Measurements from ENCODE around the gene DIPK1B.
A peak's percentile ranks its signal among the peaks of the same experiment; 100 is the strongest.

The DIPK1B gene

GRCh38 chr9:136669791-136670464 lies 42.4 kb upstream of the DIPK1B start:
- ChIA-PET CTCF (no interaction called here), POLR2A (no interaction called here)
- no peak for DNase-seq (ENCODE audit: extremely low spot score)
- TF ChIP-seq FOXM1 (IDR thresholded peaks at IDR 0.05; ENCODE audit: borderline replicate concordance) (no peak), TARDBP (IDR thresholded peaks at IDR 0.05) (no peak), FOXK2 (IDR thresholded peaks at IDR 0.05) (no peak)

- no peak for DNase-seq (ENCODE audit: extremely low spot score)
- ChIA-PET CTCF (interaction anchor here (0.7 to 1.7 kb wide), 4 partner anchors 10 to 186 kb away, joined by 3 to 15 read pairs (median 7); no protein-coding TSS in a partner anchor), POLR2A (no interaction called here)
- no peak for TF ChIP-seq FOXK2 (IDR thresholded peaks at IDR 0.05)
- no peak for TF ChIP-seq LEF1 (IDR thresholded peaks at IDR 0.05; ENCODE audit: borderline replicate concordance)
- no peak for TF ChIP-seq SP1 (IDR thresholded peaks at IDR 0.05)
- TF ChIP-seq FOXA1 (IDR thresholded peaks at IDR 0.05): no peak
- TF ChIP-seq ARNT (IDR thresholded peaks at IDR 0.05): no peak
- no peak for TF ChIP-seq PKNOX1 (IDR thresholded peaks at IDR 0.05)
- TF ChIP-seq NFRKB (IDR thresholded peaks at IDR 0.05): no peak
Measured at GRCh38 chr9:136670576-136671253, 41.7 kb upstream of the DIPK1B start.

- POLR2A ChIA-PET: interaction anchor here (0.5 kb wide), 1 partner anchor 57 kb away, joined by 4 read pairs; no protein-coding TSS in a partner anchor
- no peak for DNase-seq (ENCODE audit: extremely low spot score)
- TF ChIP-seq ELF4 (IDR thresholded peaks at IDR 0.05): no peak
- TF ChIP-seq NFRKB (IDR thresholded peaks at IDR 0.05): no peak
- TF ChIP-seq LEF1 (IDR thresholded peaks at IDR 0.05; ENCODE audit: borderline replicate concordance): no peak
- no peak for TF ChIP-seq HDGF (IDR thresholded peaks at IDR 0.05; ENCODE audit: borderline replicate concordance)
- TF ChIP-seq BHLHE40 (IDR thresholded peaks at IDR 0.05; ENCODE audit: borderline replicate concordance): no peak
- no peak for TF ChIP-seq ARNT (IDR thresholded peaks at IDR 0.05)
- TF ChIP-seq FOXM1 (IDR thresholded peaks at IDR 0.05; ENCODE audit: borderline replicate concordance): no peak
- CTCF ChIA-PET: interaction anchor here (0.7 to 1.9 kb wide), 9 partner anchors 9 to 186 kb away, joined by 3 to 15 read pairs (median 6); partner anchors contain the start of genes AGPAT2 and EGFL7
Measured at GRCh38 chr9:136671254-136671614, 41.1 kb upstream of the DIPK1B start.

- no peak for TF ChIP-seq HDGF (IDR thresholded peaks at IDR 0.05; ENCODE audit: borderline replicate concordance)
- no peak for TF ChIP-seq ARNT (IDR thresholded peaks at IDR 0.05)
- no peak for TF ChIP-seq ELF4 (IDR thresholded peaks at IDR 0.05)
- no peak for TF ChIP-seq PKNOX1 (IDR thresholded peaks at IDR 0.05)
- no peak for TF ChIP-seq FOXM1 (IDR thresholded peaks at IDR 0.05; ENCODE audit: borderline replicate concordance)
- TF ChIP-seq NFRKB (IDR thresholded peaks at IDR 0.05): no peak
- no peak for TF ChIP-seq ZNF384 (IDR thresholded peaks at IDR 0.05)
- no peak for TF ChIP-seq FOXK2 (IDR thresholded peaks at IDR 0.05)
- TF ChIP-seq FOXA1 (IDR thresholded peaks at IDR 0.05): no peak
- DNase-seq (ENCODE audit: extremely low spot score): peak; percentile 80
- ChIA-PET POLR2A (interaction anchor here (0.5 kb wide), 1 partner anchor 56 kb away, joined by 4 read pairs; no protein-coding TSS in a partner anchor), CTCF (interaction anchor here (0.7 to 1.9 kb wide), 10 partner anchors 9 to 187 kb away, joined by 3 to 15 read pairs (median 6); partner anchors contain the start of genes AGPAT2 and EGFL7)
Measured at GRCh38 chr9:136671646-136672430, 40.5 kb upstream of the DIPK1B start.

- no peak for DNase-seq (ENCODE audit: extremely low spot score)
- TF ChIP-seq SUZ12 (IDR thresholded peaks at IDR 0.05): no peak
- ChIA-PET POLR2A (no interaction called here), CTCF (interaction anchor here (1.1 to 1.9 kb wide), 8 partner anchors 9 to 25 kb away, joined by 3 to 15 read pairs (median 7); partner anchors contain the start of genes AGPAT2 and EGFL7)
Measured at GRCh38 chr9:136672431-136673087, 39.8 kb upstream of the DIPK1B start.

- ChIA-PET CTCF (interaction anchor here (1.1 to 1.9 kb wide), 2 partner anchors 11 to 26 kb away, joined by 3 to 8 read pairs; partner anchors contain the start of gene EGFL7), POLR2A (no interaction called here)
- no peak for TF ChIP-seq L3MBTL2 (conservative IDR thresholded peaks at IDR 0.05)
- no peak for TF ChIP-seq FOXA1 (IDR thresholded peaks at IDR 0.05)
- TF ChIP-seq ARNT (IDR thresholded peaks at IDR 0.05): no peak
- TF ChIP-seq NFRKB (IDR thresholded peaks at IDR 0.05): no peak
- no peak for TF ChIP-seq BHLHE40 (IDR thresholded peaks at IDR 0.05; ENCODE audit: borderline replicate concordance)
- no peak for TF ChIP-seq LEF1 (IDR thresholded peaks at IDR 0.05; ENCODE audit: borderline replicate concordance)
- TF ChIP-seq HDGF (IDR thresholded peaks at IDR 0.05; ENCODE audit: borderline replicate concordance): no peak
- DNase-seq (ENCODE audit: extremely low spot score): no peak
Measured at GRCh38 chr9:136673088-136673974, 39.0 kb upstream of the DIPK1B start.
